ENCODE results near the gene RNF32.
"Not testable (repeated sequence)": the region's sequence is repeated elsewhere in the genome, so short reads cannot be mapped to it uniquely, and the experiment has no call there.

Gene RNF32

DNA sequence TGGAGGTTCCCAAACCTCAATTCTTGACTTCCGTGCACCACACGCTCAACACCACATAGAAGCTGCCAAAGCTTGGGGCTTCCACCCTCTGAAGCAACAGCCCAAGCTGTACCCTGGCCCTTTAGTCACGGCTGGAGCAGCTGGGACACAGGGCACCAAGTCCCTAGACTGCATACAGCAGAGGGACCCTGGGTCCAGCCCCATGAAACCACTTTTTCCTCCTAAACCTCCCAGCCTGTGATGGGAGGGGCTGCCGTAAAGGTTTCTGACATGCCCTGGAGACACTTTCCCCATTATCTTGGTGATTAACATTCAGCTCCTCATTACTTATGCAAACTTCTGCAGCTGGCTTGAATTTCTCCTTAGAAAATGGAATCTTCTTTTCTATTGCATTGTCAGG, 57.9 kb downstream of the RNF32 start:
- not testable (repeated sequence) for H3K27me3 ChIP-seq (ENCODE audit: control insufficient read depth, insufficient read depth, low read length); H3K9ac ChIP-seq (ENCODE audit: low read length); H3K36me3 ChIP-seq (ENCODE audit: control insufficient read depth, insufficient read depth, low read length); H3K4me3 ChIP-seq (ENCODE audit: low read length); H3K4me1 ChIP-seq (ENCODE audit: control insufficient read depth, insufficient read depth, low read length); H3K27ac ChIP-seq (ENCODE audit: low read depth, low read length)

DNA sequence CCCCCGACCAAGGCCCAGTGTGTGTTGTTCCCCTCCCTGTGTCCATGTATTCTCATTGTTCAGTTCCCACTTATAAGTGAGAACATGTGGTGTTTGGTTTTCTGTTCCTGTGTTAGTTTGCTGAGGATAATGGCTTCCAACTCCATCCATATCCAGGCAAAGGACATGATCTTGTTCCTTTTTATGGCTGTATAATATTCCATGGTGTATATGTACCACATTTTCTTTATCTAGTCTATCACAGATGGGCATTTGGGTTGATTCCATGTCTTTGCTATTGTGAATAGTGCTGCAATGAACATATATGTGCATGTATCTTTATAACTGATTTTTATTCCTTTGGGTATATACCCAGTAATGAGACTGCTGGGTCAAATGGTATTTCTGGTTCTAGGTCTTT, 61.2 kb downstream of the RNF32 start:
- not testable (repeated sequence) for H3K4me3 ChIP-seq (ENCODE audit: low read length); H3K27ac ChIP-seq (ENCODE audit: low read depth, low read length); H3K27me3 ChIP-seq (ENCODE audit: control insufficient read depth, insufficient read depth, low read length); H3K36me3 ChIP-seq (ENCODE audit: control insufficient read depth, insufficient read depth, low read length); H3K4me1 ChIP-seq (ENCODE audit: control insufficient read depth, insufficient read depth, low read length); H3K9ac ChIP-seq (ENCODE audit: low read length)

DNA sequence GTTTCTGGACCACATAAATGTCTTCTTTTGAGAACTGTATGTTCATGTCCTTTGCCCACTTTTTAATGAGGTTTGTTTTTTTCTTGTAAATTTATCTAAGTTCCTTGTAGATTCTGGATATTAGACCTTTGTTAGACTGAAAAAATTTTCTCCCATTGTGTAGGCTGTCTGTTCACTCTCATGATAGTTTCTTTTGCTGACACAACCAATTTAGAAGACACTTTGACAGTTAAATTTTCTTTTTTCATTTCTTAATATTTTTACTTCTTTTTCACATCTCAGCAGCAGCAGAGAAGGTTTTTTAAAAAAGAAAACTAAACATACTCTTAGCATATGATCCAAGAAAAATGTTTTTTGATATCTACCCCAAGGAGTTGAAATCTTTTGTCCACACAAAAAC, 61.8 kb downstream of the RNF32 start:
- Histone ChIP-seq H3K36me3 (ENCODE audit: control insufficient read depth, insufficient read depth, low read length) (peaks cover under 1% of the 10 kb centered on the region), H3K4me1 (ENCODE audit: control insufficient read depth, insufficient read depth, low read length) (no peaks in the 10 kb centered on the region), H3K4me3 (ENCODE audit: low read length) (no peak overlapping the region), H3K27me3 (ENCODE audit: control insufficient read depth, insufficient read depth, low read length) (no peaks in the 10 kb centered on the region), H3K9ac (ENCODE audit: low read length) (no peak overlapping the region), H3K27ac (ENCODE audit: low read depth, low read length) (no peak overlapping the region)

DNA sequence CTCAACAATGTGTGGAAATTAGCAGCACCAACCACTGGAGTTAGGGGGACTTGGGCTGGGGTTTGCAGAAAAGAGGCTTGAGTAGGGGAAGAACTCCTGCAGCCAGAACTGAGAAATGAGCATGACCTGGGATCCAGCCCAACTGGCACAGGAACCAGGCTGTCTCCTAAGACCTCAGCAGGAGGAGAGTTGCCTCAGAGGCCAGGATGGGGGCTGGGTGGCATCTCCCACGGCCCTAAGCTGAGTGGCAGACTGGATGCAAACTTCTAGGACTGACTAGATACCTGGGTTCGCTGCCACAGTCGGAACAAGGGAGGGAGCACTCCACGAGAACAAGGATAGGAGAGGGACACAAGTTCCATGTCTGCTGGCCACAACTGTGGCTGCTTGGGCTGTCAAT, 62.6 kb downstream of the RNF32 start:
- Histone ChIP-seq H3K36me3 (ENCODE audit: control insufficient read depth, insufficient read depth, low read length) (peaks cover 2% of the 10 kb centered on the region), H3K9ac (ENCODE audit: low read length) (no peak overlapping the region), H3K4me3 (ENCODE audit: low read length) (no peak overlapping the region)

DNA sequence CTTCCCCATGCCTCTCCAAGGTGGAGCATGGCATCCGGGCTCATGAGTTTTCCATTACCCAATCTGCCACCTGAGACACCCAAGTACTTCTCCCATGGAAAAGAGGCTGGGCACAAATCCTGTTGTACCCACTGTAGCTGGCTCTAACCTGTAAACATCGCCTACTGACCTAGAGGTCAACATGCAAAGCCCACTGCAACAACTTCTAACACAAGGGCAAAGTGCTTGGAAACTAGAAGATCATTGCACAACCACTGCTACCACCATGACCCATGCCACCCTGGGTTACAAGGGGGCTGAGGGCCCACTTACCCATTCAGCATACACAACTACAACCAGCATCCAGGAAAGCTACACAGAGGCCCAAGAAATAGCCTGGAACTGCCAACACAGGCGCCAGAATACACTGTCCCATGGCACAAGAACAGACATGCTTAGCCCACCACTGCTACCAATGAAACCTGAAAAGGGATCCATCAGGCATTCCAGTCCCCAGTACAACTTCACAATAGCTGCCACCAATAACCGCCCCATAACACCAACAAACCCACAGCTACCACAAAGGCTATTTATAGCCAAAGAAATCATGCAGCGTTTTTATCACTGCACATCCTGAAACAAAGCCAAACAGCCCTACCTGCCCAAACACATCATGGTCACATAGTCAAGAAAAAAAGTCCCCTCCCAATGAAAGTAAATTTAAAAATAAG, 63.4 kb downstream of the RNF32 start:
- Histone ChIP-seq H3K36me3 (ENCODE audit: control insufficient read depth, insufficient read depth, low read length) (peaks cover 2% of the 10 kb centered on the region), H3K4me1 (ENCODE audit: control insufficient read depth, insufficient read depth, low read length) (no peaks in the 10 kb centered on the region), H3K4me3 (ENCODE audit: low read length) (no peak overlapping the region), H3K9ac (ENCODE audit: low read length) (no peak overlapping the region), H3K27me3 (ENCODE audit: control insufficient read depth, insufficient read depth, low read length) (no peaks in the 10 kb centered on the region), H3K27ac (ENCODE audit: low read depth, low read length) (no peak overlapping the region)

More for the DNA sequence above, 62.6 kb downstream of the RNF32 start:
- H3K27ac ChIP-seq (ENCODE audit: low read depth, low read length), result no peak overlapping the region
- H3K4me1 ChIP-seq (ENCODE audit: control insufficient read depth, insufficient read depth, low read length), result no peaks in the 10 kb centered on the region
- H3K27me3 ChIP-seq (ENCODE audit: control insufficient read depth, insufficient read depth, low read length), result no peaks in the 10 kb centered on the region

DNA sequence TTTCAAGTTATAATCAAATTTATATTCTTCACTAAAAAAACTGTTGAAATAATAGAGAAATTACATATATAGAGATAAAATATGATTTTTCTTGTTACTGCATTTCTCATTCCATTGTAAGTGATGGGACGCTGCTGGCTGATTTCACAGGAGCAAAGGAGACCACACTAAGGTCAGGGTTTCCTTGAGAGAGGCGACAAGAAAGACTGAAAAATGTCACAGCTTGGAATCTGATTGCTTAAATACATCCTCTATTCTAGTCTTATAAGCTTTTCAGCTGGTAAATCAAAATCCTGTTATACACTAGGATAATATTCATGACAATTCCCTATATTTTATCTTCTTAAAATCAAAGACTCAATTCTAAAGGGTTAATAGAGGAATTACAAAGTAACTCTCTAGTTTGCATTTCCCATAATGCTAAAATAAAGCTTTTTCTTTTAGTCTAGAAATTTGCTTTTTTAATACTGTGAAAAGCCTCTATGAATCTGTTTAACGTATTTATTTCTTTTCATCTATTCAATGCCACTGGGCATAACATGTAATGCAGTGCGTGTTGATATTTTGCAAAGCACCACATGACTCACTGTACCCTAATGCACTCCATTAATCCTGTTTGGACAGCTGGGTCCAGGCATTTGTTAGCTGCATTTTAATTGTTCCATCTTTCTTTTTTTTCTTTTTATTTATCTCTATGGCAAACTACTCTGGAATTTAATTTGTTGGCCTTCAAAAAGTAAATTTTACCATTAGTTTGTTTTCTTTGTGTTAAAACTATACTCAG, 81.7 kb downstream of the RNF32 start:
- Histone ChIP-seq H3K27me3 (ENCODE audit: control insufficient read depth, insufficient read depth, low read length) (no peaks in the 10 kb centered on the region), H3K27ac (ENCODE audit: low read depth, low read length) (no peak overlapping the region), H3K9ac (ENCODE audit: low read length) (no peak overlapping the region), H3K4me3 (ENCODE audit: low read length) (no peak overlapping the region), H3K4me1 (ENCODE audit: control insufficient read depth, insufficient read depth, low read length) (no peaks in the 10 kb centered on the region), H3K36me3 (ENCODE audit: control insufficient read depth, insufficient read depth, low read length) (no peaks in the 10 kb centered on the region)

DNA sequence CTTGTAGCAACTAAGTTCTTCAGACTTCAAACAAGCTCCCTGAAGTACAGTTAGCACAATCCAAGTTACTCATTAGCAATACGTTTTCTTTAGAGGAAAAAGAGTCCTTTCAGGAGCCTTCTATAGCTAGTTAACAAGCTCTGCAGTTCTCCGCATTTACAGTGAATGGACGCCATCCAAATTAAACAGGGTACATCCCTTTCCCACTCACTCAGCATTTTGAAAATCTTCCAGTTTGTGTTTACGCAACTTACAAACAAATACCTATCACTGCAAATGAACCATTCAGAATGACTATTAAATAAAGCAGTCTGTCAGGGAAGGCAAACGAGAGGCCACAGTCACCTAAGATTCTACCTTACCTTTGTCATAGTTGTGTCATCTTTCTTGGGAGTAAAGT, 84.5 kb downstream of the RNF32 start:
- Histone ChIP-seq H3K4me3 (ENCODE audit: low read length) (no peak overlapping the region), H3K36me3 (ENCODE audit: control insufficient read depth, insufficient read depth, low read length) (no peaks in the 10 kb centered on the region), H3K4me1 (ENCODE audit: control insufficient read depth, insufficient read depth, low read length) (no peaks in the 10 kb centered on the region), H3K27me3 (ENCODE audit: control insufficient read depth, insufficient read depth, low read length) (no peaks in the 10 kb centered on the region), H3K27ac (ENCODE audit: low read depth, low read length) (no peak overlapping the region), H3K9ac (ENCODE audit: low read length) (no peak overlapping the region)

DNA sequence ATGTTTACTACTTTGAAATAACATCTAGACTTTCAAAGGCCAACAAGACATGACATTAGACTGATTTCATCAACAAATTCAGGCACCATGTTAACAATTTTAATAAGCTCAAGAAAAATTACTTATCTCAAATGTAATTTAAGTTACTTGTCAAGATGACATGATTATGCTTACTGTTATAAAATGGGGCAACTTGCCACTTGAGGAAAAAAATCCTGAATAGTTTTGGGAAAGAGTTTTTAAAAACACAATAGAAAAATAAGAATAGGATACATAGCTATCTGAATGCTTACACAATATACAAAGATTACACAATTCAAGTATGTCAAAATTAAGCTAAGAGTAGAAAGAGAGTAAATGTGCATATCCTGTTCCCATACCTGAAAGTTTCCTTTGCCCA, 85.4 kb downstream of the RNF32 start:
- no peaks in the 10 kb centered on the region for H3K4me1 ChIP-seq (ENCODE audit: control insufficient read depth, insufficient read depth, low read length)
- H3K27me3 ChIP-seq (ENCODE audit: control insufficient read depth, insufficient read depth, low read length), result no peaks in the 10 kb centered on the region
- no peak overlapping the region for H3K9ac ChIP-seq (ENCODE audit: low read length)
- no peak overlapping the region for H3K4me3 ChIP-seq (ENCODE audit: low read length)
- no peaks in the 10 kb centered on the region for H3K36me3 ChIP-seq (ENCODE audit: control insufficient read depth, insufficient read depth, low read length)
- H3K27ac ChIP-seq (ENCODE audit: low read depth, low read length), result no peak overlapping the region

Data from rectal smooth muscle tissue (tissue), 1 donor.